Natural killer cell treated with Interleukin-12 subunit alpha and Interleukin-12 subunit beta and Interleukin-15 and Interleukin-18, amount 100 ng/mL, for 72 hours (primary cell): ENCODE measurements around the gene GRWD1. TPM values are rescaled to one million over a fixed set of nuclear protein-coding genes. Genes with fewer than 3 reads are reported as not detected.
A peak's percentile ranks its signal among the peaks of the same experiment; 100 is the strongest.

ENCODE experiments used
- ATAC-seq, 2 donors: fragments of 150-1000 bp; cut with Tn5 transposase in 1 of 2; sonication (Bioruptor Pico), chemical (Tn5 transposase) in 1 of 2; 2 replicates each; pipeline ENCODE4 v1.10.0; 2021
- DNase-seq: peaks from one replicate; pipeline ENCODE4 v3.0.0; 2022; ENCODE audit warnings: low spot score
- H3K27ac Mint-ChIP-seq, 2 donors: 1 replicate in 1 of 2; 2 replicates in 1 of 2; pipeline ENCODE4 v1.8.0; 2022; ENCODE audit warnings: mixed read lengths in 2 of 2, mild to moderate bottlenecking in 1 of 2, moderate library complexity in 1 of 2
- H3K27me3 Mint-ChIP-seq, 2 donors: 1 replicate in 1 of 2; 2 replicates in 1 of 2; pipeline ENCODE4 v1.8.0; 2022; ENCODE audit warnings: mixed read lengths in 2 of 2
- H3K36me3 Mint-ChIP-seq: one replicate; pipeline ENCODE4 v1.8.0; 2022; ENCODE audit warnings: mixed read lengths
- H3K4me1 Mint-ChIP-seq, 2 donors: 1 replicate in 1 of 2; 2 replicates in 1 of 2; pipeline ENCODE4 v1.8.0; 2022; ENCODE audit warnings: low read depth in 2 of 2, mixed read lengths in 2 of 2, mild to moderate bottlenecking in 1 of 2
- H3K4me3 Mint-ChIP-seq: one replicate; pipeline ENCODE4 v1.8.0; 2022; ENCODE audit warnings: mixed read lengths
- H3K9me3 Mint-ChIP-seq: 2 replicates; pipeline ENCODE4 v1.8.0; 2022; ENCODE audit warnings: mixed read lengths
- total RNA-seq, 2 donors: library from RNA; stranded (reverse); gene quantifications; one replicate each; pipeline ENCODE4 v1.2.3, GENCODE V29; 2022

GRWD1 gene
- 100 to 1,000 TPM in 1 of 2 donors, 10 to 100 TPM in 1; 60.6 to 104 TPM for total RNA-seq

- H3K4me3 Mint-ChIP-seq = peak within 1 kb of the TSS; percentile 93
- peaks cover 18 to 20% of the 10 kb centered on the region in 2 donors for H3K27me3 Mint-ChIP-seq
- H3K4me1 Mint-ChIP-seq = peaks cover 21 to 31% of the 10 kb centered on the region in 2 donors
- ATAC-seq (peak; percentile 95), DNase-seq (peak; percentile 91)
- H3K27ac Mint-ChIP-seq = peak within 1 kb of the TSS; percentile 86 to 98
- no peaks in the 10 kb centered on the region for H3K9me3 Mint-ChIP-seq
- H3K36me3 Mint-ChIP-seq = peaks cover 16% of the 10 kb centered on the region
These were observed at the start of gene GRWD1 for GRCh38 chr19:48445606-48446481. GRWD1 (plus strand) TSS chr19:48445983; CDS start chr19:48446006, 23 bp downstream.

GRCh38 chr19:48396016-48396823 lies 49.6 kb upstream of the GRWD1 start:
- H3K27ac Mint-ChIP-seq = no peak overlapping the region
- H3K36me3 Mint-ChIP-seq = no peaks in the 10 kb centered on the region
- no peak for ATAC-seq
- DNase-seq = no peak
- H3K4me1 Mint-ChIP-seq = peaks cover 30 to 38% of the 10 kb centered on the region in 2 donors
- H3K27me3 Mint-ChIP-seq = peaks cover 29 to 36% of the 10 kb centered on the region in 2 donors
- no peak overlapping the region for H3K4me3 Mint-ChIP-seq
- H3K9me3 Mint-ChIP-seq = peaks cover 4% of the 10 kb centered on the region

GRCh38 chr19:48396824-48397176 lies 49.0 kb upstream of the GRWD1 start:
- peaks cover 31 to 40% of the 10 kb centered on the region in 2 donors for H3K4me1 Mint-ChIP-seq
- no peaks in the 10 kb centered on the region for H3K36me3 Mint-ChIP-seq
- DNase-seq (no peak), ATAC-seq (no peak)
- H3K27me3 Mint-ChIP-seq = peaks cover 27 to 36% of the 10 kb centered on the region in 2 donors
- H3K9me3 Mint-ChIP-seq = peaks cover 4% of the 10 kb centered on the region
- H3K4me3 Mint-ChIP-seq = no peak overlapping the region
- peak overlapping the region in 1 of 2 donors; percentile 63 for H3K27ac Mint-ChIP-seq

- Mint-ChIP-seq H3K9me3 (peaks cover 4% of the 10 kb centered on the region), H3K27ac (peak overlapping the region; percentile 63 to 89), H3K27me3 (peaks cover 27 to 36% of the 10 kb centered on the region in 2 donors), H3K4me3 (peak overlapping the region; percentile 98), H3K4me1 (peaks cover 38 to 44% of the 10 kb centered on the region in 2 donors), H3K36me3 (no peaks in the 10 kb centered on the region)
- ATAC-seq = no peak
- DNase-seq = no peak
These were observed 48.3 kb upstream of the GRWD1 start for GRCh38 chr19:48397263-48398101.

GRCh38 chr19:48398102-48398374 lies 47.7 kb upstream of the GRWD1 start:
- H3K9me3 Mint-ChIP-seq = peaks cover 4% of the 10 kb centered on the region
- ATAC-seq = no peak
- peak overlapping the region; percentile 98 for H3K4me3 Mint-ChIP-seq
- DNase-seq = no peak
- H3K36me3 Mint-ChIP-seq = no peaks in the 10 kb centered on the region
- peak overlapping the region; percentile 63 to 89 for H3K27ac Mint-ChIP-seq
- H3K27me3 Mint-ChIP-seq = peaks cover 27 to 36% of the 10 kb centered on the region in 2 donors
- H3K4me1 Mint-ChIP-seq = peaks cover 44% of the 10 kb centered on the region in 2 donors

GRCh38 chr19:48398375-48399235 lies 47.2 kb upstream of the GRWD1 start:
- peaks cover 47 to 49% of the 10 kb centered on the region in 2 donors for H3K4me1 Mint-ChIP-seq
- H3K27ac Mint-ChIP-seq = peak overlapping the region; percentile 63 to 89
- peaks cover 4% of the 10 kb centered on the region for H3K9me3 Mint-ChIP-seq
- peak overlapping the region; percentile 98 for H3K4me3 Mint-ChIP-seq
- H3K27me3 Mint-ChIP-seq = peaks cover 27 to 36% of the 10 kb centered on the region in 2 donors
- peak; percentile 91 to 94 for ATAC-seq
- peak; percentile 91 for DNase-seq
- no peaks in the 10 kb centered on the region for H3K36me3 Mint-ChIP-seq

GRCh38 chr19:48400018-48400742 lies 45.6 kb upstream of the GRWD1 start:
- DNase-seq (no peak), ATAC-seq (peak in 1 of 2 donors; percentile 38)
- Mint-ChIP-seq H3K27me3 (peaks cover 20 to 21% of the 10 kb centered on the region in 2 donors), H3K4me3 (no peak overlapping the region), H3K4me1 (peaks cover 39 to 50% of the 10 kb centered on the region in 2 donors), H3K36me3 (no peaks in the 10 kb centered on the region), H3K27ac (peak overlapping the region in 1 of 2 donors; percentile 21), H3K9me3 (peaks cover 4% of the 10 kb centered on the region)

GRCh38 chr19:48401287-48401686 lies 44.5 kb upstream of the GRWD1 start:
- Mint-ChIP-seq H3K4me1 (peaks cover 44 to 58% of the 10 kb centered on the region in 2 donors), H3K36me3 (no peaks in the 10 kb centered on the region), H3K9me3 (peaks cover 4% of the 10 kb centered on the region), H3K27me3 (peaks cover 15 to 17% of the 10 kb centered on the region in 2 donors), H3K27ac (peak overlapping the region; percentile 28 to 47), H3K4me3 (no peak overlapping the region)
- ATAC-seq = no peak
- DNase-seq = no peak

GRCh38 chr19:48403606-48404005 lies 42.2 kb upstream of the GRWD1 start:
- Mint-ChIP-seq H3K27ac (peak overlapping the region; percentile 22 to 32), H3K9me3 (peaks cover 4% of the 10 kb centered on the region), H3K36me3 (no peaks in the 10 kb centered on the region), H3K4me1 (peaks cover 34 to 45% of the 10 kb centered on the region in 2 donors), H3K4me3 (peak overlapping the region; percentile 17), H3K27me3 (peaks cover 15 to 16% of the 10 kb centered on the region in 2 donors)
- DNase-seq = peak; percentile 71
- peak; percentile 72 to 76 for ATAC-seq

GRCh38 chr19:48405010-48405659 lies 40.6 kb upstream of the GRWD1 start:
- Mint-ChIP-seq H3K4me3 (no peak overlapping the region), H3K9me3 (no peaks in the 10 kb centered on the region), H3K27ac (no peak overlapping the region), H3K36me3 (no peaks in the 10 kb centered on the region), H3K27me3 (peaks cover 16 to 17% of the 10 kb centered on the region in 2 donors), H3K4me1 (peaks cover 23 to 35% of the 10 kb centered on the region in 2 donors)
- ATAC-seq = no peak
- DNase-seq = no peak

- no peak for DNase-seq
- peaks cover 20 to 35% of the 10 kb centered on the region in 2 donors for H3K4me1 Mint-ChIP-seq
- H3K27me3 Mint-ChIP-seq = peaks cover 16 to 17% of the 10 kb centered on the region in 2 donors
- peak in 1 of 2 donors; percentile 61 for ATAC-seq
- H3K9me3 Mint-ChIP-seq = no peaks in the 10 kb centered on the region
- no peaks in the 10 kb centered on the region for H3K36me3 Mint-ChIP-seq
- no peak overlapping the region for H3K4me3 Mint-ChIP-seq
- H3K27ac Mint-ChIP-seq = no peak overlapping the region
These were observed 39.9 kb upstream of the GRWD1 start for GRCh38 chr19:48405850-48406249.
